NAMALWA (cell line): ENCODE data around the gene TBXA2R.
A peak's percentile ranks its signal among the peaks of the same experiment; 100 is the strongest.

Experiments
- DNase-seq: peaks from one replicate; pipeline ENCODE4 v3.0.0-alpha.2; 2015; ENCODE audit warnings: low spot score

Gene TBXA2R

DNA sequence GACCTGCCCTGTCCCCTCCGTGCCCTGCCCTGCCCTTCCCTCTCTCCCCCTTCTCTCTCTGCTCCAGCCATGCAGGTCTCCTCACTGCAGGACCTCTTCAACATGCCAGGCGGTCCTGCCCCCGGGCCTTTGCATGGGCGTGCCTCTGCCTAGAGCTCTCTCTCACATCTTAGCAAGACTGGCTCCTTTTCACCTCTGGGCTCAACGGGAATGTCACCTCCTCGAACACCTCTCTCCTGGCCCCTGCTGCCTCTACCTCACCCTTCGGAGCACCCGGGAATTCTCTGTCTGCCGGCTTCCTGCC is 54.9 kb downstream of the TBXA2R start:
- DNase-seq, result no peak

DNA sequence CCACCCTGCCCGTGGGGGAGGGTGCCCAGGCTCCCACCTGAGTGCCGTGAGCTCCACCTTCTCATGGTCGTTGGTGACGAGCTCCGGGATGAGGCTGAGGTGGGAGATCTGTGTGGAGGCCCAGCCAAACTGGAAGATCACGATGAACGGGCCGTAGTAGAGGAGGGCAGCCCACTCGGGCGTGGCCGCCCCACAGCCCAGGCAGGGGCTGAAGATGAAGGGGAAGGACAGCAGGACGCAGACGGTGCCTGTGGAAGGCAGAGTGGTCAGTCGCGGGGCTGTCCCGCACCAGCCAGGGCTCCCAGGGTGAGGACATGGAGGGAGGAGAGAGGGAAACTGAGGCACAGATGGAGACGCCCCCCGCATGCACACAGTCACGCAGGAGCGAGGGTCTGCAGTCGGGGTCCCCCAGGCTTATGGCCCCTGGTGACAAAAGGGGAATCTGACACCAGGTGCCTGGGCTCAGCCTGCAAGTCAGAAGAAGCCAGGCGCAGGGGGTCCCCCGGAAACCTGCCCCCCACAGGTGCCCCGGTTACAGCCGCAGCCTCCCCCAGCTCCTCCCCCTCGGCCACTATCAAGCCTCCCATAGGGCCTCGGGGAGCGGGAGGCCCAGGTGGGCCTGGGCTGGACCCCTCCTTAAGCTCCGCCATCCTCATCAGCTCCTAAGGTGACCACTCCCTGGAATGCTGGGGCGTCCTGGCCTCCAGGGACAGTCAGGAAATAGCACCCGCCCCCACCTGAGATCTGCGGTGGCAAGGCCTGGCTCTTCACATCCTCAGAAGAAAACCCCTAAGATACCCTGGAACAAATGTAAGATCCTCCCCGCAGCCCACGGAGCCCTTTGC is 55.5 kb downstream of the TBXA2R start:
- DNase-seq, result no peak

DNA sequence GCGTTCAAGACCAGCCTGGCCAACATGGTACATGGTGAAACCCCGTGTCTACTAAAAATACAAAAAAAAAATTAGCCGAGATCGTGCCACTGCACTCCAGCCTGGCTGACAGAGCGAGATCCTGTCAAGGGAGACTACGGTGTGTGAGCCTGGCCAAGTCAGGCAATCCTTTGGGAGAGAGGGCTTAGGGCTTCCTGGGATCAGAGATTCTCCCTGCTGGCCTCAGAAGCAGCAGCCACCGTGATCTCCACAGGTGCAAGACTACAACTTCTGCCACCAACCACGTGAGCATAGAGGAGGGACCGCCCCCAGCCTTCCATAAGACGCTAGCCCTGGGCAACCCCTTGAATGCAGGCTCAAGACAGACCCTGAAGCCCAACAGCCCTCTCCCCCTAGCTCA is 56.9 kb downstream of the TBXA2R start:
- DNase-seq, result no peak

DNA sequence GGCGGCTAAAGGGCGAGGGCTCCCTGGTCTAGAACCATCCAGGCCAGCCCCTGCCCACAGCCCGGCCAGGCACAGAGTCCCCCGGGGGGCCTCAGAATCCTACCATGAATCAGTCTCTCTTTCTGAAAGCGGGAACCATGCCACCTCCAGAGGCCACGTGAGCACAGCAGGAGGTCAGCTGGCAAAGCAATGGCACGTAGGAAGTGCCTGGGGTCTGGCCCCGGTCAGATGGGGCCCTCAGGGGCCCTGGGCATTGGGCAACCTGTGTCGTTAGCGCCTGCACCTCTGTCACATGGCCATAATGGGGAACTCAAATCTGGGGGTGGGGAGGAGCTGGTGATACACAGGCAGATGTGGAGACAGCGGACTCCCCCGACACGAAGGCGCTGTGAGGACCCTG is 58.1 kb downstream of the TBXA2R start:
- no peak for DNase-seq

DNA sequence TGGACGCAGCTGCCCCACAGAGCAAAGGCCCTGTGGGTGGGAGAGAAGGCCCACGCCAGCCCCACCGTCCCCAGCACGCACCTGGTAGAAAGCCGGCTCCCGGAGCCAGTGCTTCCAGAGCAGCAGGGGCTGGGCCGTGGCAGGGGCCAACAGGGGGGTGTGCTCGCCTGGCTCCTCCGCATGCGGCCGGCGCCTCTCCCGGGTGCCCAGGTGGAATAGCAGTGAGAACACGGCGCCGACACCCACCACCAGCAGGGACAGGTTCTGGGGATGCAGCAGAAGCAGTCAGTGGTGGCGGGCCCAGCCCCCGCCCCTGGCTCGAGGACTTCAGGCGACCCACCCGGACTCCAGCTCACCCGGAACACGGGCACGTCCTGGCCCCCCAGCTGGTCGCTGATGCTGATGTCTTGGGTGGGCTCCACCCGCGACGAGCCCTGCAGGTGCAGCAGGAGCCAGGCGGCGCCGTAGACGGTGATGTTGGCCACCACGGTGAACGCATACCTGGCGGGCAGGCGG is 58.9 kb downstream of the TBXA2R start:
- no peak for DNase-seq

- peak; percentile 61 for DNase-seq
Observed at GRCh38 chr19:3547301-3547731, 59.4 kb downstream of the TBXA2R start.

DNA sequence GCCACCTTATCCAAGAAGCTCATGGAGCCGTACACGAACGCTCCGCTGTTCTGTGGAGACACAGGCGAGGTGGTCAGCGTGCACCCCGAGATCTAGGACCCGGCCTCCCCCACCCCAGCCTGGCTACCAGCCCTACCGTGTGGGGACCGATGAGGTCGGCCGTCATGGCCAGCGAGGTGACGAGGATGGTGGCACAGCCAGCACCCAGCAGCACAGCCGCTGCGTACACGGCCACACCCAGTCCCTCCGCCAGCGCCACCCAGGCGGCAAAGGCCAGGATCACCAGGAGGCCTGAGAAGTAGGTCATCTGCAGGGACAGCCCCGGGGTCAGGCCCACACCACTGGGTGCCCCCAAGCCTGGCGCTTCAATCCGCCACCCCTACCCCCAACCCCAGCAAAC is 60.6 kb downstream of the TBXA2R start:
- no peak for DNase-seq

DNA sequence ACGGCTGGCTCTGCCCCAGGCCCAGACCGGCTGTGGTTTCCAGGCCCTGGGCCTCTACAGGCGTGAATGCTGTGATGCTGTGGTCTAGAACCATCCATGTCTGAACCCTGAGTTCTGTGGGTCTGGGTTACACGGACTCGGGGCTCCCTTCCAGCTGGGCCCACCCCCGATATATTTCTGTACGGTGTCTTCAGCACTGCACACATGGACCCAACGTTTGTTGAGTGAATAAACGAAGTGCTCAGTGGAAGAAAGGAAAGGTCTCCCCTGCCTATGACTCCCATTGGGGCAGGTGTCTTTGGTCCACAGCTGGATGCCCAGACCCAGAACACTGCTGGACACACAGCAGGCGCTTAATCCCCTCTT is 61.0 kb downstream of the TBXA2R start:
- DNase-seq, result no peak

DNA sequence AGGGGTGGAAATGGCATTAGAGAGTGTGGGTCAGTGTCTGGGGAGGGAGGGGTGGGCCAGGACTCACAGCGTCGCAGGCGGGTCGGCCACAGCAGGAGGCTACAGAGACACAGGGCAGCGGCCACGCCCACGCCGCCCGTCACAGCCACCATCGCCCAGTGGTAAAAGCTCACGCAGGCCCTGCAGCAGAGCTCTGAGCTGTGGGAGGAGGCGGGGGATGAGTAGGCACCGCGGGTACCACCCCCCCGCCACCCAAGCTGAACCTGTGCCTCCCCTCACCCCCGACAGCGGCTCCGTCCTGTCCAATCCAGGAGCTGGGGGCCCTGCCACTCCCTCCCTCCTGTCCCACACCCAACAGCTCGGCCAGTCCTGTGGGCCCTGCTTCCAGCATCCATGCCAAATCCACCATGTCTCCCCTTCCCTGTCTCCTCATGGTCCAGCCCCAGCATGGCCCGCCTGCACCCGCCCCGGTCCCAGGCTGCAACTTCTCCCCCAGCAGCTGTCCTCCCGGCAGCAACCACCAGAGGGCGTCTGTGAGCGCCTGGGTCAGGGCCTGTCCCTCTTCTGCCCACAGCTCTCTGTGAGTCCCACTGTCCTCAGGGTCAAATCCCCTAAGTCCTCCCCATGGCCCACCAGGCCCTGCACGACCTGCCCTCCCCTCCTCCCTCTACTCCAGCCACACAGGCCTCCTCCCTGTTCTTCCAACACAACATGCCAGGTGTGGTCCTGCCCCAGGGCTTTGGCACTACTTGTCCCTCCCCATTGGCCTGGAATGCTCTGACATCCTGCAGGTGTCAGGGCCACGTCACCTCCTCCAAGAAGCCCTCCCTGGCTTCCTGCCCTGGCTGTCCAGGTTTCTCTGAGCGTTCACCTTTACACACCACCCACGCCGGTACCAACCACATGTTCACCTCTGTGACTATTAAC is 61.7 kb downstream of the TBXA2R start:
- peak; percentile 74 for DNase-seq
